ENCODE data around the gene RPP25.

- TF ChIP-seq CTCF (IDR thresholded peaks at IDR 0.05; ENCODE audit: low read depth, low read length) (no peak), EZH2phosphoT487 (IDR thresholded peaks at IDR 0.05; ENCODE audit: low read depth) (no peak)
Measured at GRCh38 chr15:74913041-74913440, 43.5 kb downstream of the RPP25 start.

All from OCI-LY3 (cell line).